Naive thymus-derived CD4-positive, alpha-beta T cell (primary cell): ENCODE data around the gene MARCHF7. TPM values are rescaled to one million over a fixed set of nuclear protein-coding genes. Genes with fewer than 3 reads are reported as not detected.
A peak's percentile ranks its signal among the peaks of the same experiment; 100 is the strongest.

Experiments
- ATAC-seq: fragments of 150-1000 bp; cut with Tn5 transposase; 2 replicates; pipeline ENCODE4 v1.10.0; 2021; ENCODE audit warnings: mild to moderate bottlenecking, moderate library complexity
- CTCF ChIA-PET: fragments of 350-600 bp; sonication (Branson Sonifier 250); formaldehyde crosslinking; loops from one replicate; lab custom pipeline; 2021; ENCODE audit warnings: antibody characterized with exemption; lab: Charles Lee
- POLR2A ChIA-PET: fragments of 350-600 bp; sonication (Branson Sonifier 250); formaldehyde crosslinking; loops from one replicate; lab custom pipeline; 2021; ENCODE audit warnings: antibody characterized with exemption, inconsistent platforms; lab: Charles Lee
- DNase-seq, 9 donors: peaks; one replicate each; pipeline versions ENCODE4 v3.0.0 to v3.0.0-alpha.2; 2020 to 2022; ENCODE audit warnings: mixed read lengths in 1 of 9
- H3K27ac ChIP-seq: one replicate; pipeline ENCODE4 v1.7.0; 2013; ENCODE audit warnings: mild to moderate bottlenecking, low read depth, low read length, moderate library complexity
- H3K27me3 ChIP-seq, 2 donors: one replicate each; pipeline ENCODE4 v1.7.0; 2013; ENCODE audit warnings: low read length in 2 of 2, mild to moderate bottlenecking in 2 of 2, moderate library complexity in 2 of 2; ENCODE audit not compliant: control insufficient read depth in 2 of 2, insufficient read depth in 2 of 2
- H3K36me3 ChIP-seq, 3 experiments: 1 replicate in 2 of 3; 2 replicates in 1 of 3; pipeline ENCODE4 v1.7.0; 2013; ENCODE audit warnings: low read length in 3 of 3, mild to moderate bottlenecking in 3 of 3, moderate library complexity in 1 of 3; ENCODE audit not compliant: insufficient read depth in 3 of 3, control insufficient read depth in 2 of 3
- H3K4me1 ChIP-seq, 2 donors: one replicate each; pipeline ENCODE4 v1.7.0; 2013; ENCODE audit warnings: low read length in 2 of 2, mild to moderate bottlenecking in 2 of 2, moderate library complexity in 1 of 2; ENCODE audit not compliant: control insufficient read depth in 2 of 2, insufficient read depth in 2 of 2
- H3K4me3 ChIP-seq: 2 replicates; pipeline ENCODE4 v1.7.0; 2013; ENCODE audit warnings: mild to moderate bottlenecking, low read length
- H3K9me3 ChIP-seq, 3 experiments: 1 replicate in 2 of 3; 2 replicates in 1 of 3; pipeline ENCODE4 v1.7.0; 2013; ENCODE audit warnings: low read length in 3 of 3; ENCODE audit not compliant: control insufficient read depth in 2 of 3
- H3K27ac Mint-ChIP-seq, 9 donors: one replicate each; pipeline ENCODE4 v1.8.0; 2020 to 2022; ENCODE audit warnings: mixed read lengths in 9 of 9, mild to moderate bottlenecking in 8 of 9, moderate library complexity in 5 of 9, inconsistent platforms in 2 of 9
- H3K27me3 Mint-ChIP-seq, 5 donors: one replicate each; pipeline ENCODE4 v1.8.0; 2021 to 2022; ENCODE audit warnings: mixed read lengths in 5 of 5, mild to moderate bottlenecking in 1 of 5
- H3K36me3 Mint-ChIP-seq, 5 donors: one replicate each; pipeline ENCODE4 v1.8.0; 2020 to 2022; ENCODE audit warnings: mixed read lengths in 5 of 5, mild to moderate bottlenecking in 3 of 5, inconsistent platforms in 1 of 5
- H3K4me1 Mint-ChIP-seq, 7 donors: one replicate each; pipeline ENCODE4 v1.8.0; 2020 to 2022; ENCODE audit warnings: mixed read lengths in 7 of 7, mild to moderate bottlenecking in 3 of 7, inconsistent platforms in 1 of 7
- H3K4me3 Mint-ChIP-seq, 10 donors: one replicate each; pipeline ENCODE4 v1.8.0; 2020 to 2022; ENCODE audit warnings: mild to moderate bottlenecking in 10 of 10, mixed read lengths in 10 of 10, moderate library complexity in 6 of 10, inconsistent platforms in 2 of 10
- H3K9me3 Mint-ChIP-seq, 11 donors: one replicate each; pipeline ENCODE4 v1.8.0; 2020 to 2022; ENCODE audit warnings: mixed read lengths in 11 of 11, mild to moderate bottlenecking in 4 of 11, inconsistent platforms in 1 of 11, moderate library complexity in 1 of 11
- intact Hi-C, 2 donors: fragments of 100-400 bp; cut with micrococcal nuclease; formaldehyde crosslinking; loops; one replicate each; pipeline ENCODE4 v1.15.1; 2023
- polyA plus RNA-seq, 2 donors: library from polyadenylated mRNA; unstranded; fragments of 300-500 nt; fragmentation: Illumina TruSeq; gene quantifications; one replicate each; pipeline ENCODE4 v1.2.3, GENCODE V29; 2021
- total RNA-seq, 6 experiments: library from RNA in 5 of 6; stranded (reverse) in 5 of 6; gene quantifications; 1 replicate in 5 of 6; 2 replicates in 1 of 6; pipeline ENCODE4 v1.2.3 and lab custom pipeline; 2021 to 2026

MARCHF7 gene
- total and polyA plus RNA-seq, 7 experiments from 2014 or later = 64.3 to 210 (median 103) TPM

DNA sequence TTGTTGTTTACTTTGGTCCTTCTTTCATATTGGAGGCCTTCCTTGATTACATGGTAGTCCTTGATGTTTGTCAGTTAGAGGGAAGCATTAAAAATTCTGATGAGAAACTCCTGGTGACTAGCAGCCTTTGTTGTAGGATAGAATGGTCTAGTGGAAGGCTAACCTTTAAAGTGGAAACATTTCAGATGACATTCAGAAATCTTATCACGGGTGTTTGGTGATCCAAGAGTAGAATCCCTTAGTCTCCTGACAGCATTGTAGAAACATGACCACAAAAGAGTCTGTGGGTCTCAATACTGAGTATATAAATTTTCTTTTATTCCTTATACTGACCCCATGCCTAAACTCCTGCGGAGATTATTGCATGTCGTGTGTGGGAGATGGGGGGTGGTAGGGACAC lies 13.4 kb downstream of the MARCHF7 start:
- ChIA-PET CTCF (no interaction called here), POLR2A (no interaction called here)
- ATAC-seq = no peak
- DNase-seq = no peak
- Mint-ChIP-seq H3K9me3 (peaks cover 0 to 12% (median 4%) of the 10 kb centered on the region in 11 donors), H3K27me3 (no peaks in the 10 kb centered on the region), H3K27ac (peak overlapping the region in 2 of 9 donors; percentile 20 to 52), H3K36me3 (peaks cover 4 to 53% (median 42%) of the 10 kb centered on the region in 5 donors), H3K4me3 (peak overlapping the region in 5 of 10 donors; percentile 27 to 41 (median 36)), H3K4me1 (peaks cover 48 to 92% (median 83%) of the 10 kb centered on the region in 7 donors)
- Histone ChIP-seq H3K4me1 (peaks cover 4 to 12% of the 10 kb centered on the region in 2 donors), H3K36me3 (peaks cover 0 to 6% (median 3%) of the 10 kb centered on the region in 3 experiments), H3K27me3 (no peaks in the 10 kb centered on the region), H3K9me3 (no peaks in the 10 kb centered on the region), H3K27ac (no peak overlapping the region), H3K4me3 (no peak overlapping the region)
- intact Hi-C loops = loop anchor here in 1 of 2 donors (1.0 kb wide), 1 partner anchor 10 kb away; no protein-coding TSS in a partner anchor

DNA sequence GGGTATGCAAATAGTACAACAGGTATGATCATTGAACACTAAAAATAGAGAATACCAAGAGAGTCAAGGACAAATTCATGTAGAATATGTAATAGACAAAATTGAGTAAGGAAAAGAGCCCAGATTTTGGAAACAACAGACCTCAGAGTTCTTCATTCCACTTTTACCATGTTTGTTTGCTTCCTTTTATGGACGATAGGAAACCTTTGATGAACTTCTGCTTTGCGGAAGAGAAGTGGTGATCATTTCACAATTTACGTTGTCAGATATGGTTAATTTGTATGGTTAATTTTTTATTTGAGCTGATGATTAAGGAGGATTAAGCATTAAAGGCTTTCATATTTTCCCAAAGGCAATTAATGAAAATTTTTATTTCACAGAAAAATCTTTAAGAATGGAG lies 16.3 kb downstream of the MARCHF7 start:
- Histone ChIP-seq H3K36me3 (peaks cover 0 to 8% (median 5%) of the 10 kb centered on the region in 3 experiments), H3K4me3 (no peak overlapping the region), H3K27ac (no peak overlapping the region), H3K9me3 (no peaks in the 10 kb centered on the region), H3K27me3 (no peaks in the 10 kb centered on the region), H3K4me1 (no peaks in the 10 kb centered on the region)
- Mint-ChIP-seq H3K36me3 (peaks cover 4 to 59% (median 40%) of the 10 kb centered on the region in 5 donors), H3K4me1 (peaks cover 31 to 72% (median 57%) of the 10 kb centered on the region in 7 donors), H3K9me3 (peaks cover 0 to 12% (median 4%) of the 10 kb centered on the region in 11 donors), H3K27ac (peak overlapping the region in 4 of 9 donors; percentile 2 to 69 (median 10)), H3K4me3 (peak overlapping the region in 4 of 10 donors; percentile 0 to 35 (median 6)), H3K27me3 (no peaks in the 10 kb centered on the region)
- CTCF ChIA-PET = interaction anchor here (0.6 kb wide), 1 partner anchor 13 kb away, joined by 6 read pairs; no protein-coding TSS in a partner anchor
- no peak for DNase-seq
- intact Hi-C loops = loop anchor here in 1 of 2 donors (1.0 kb wide), 1 partner anchor 11 kb away; no protein-coding TSS in a partner anchor
- POLR2A ChIA-PET = interaction anchor here (1.5 kb wide), 1 partner anchor 15 kb away, joined by 4 read pairs; no protein-coding TSS in a partner anchor
- ATAC-seq = no peak

DNA sequence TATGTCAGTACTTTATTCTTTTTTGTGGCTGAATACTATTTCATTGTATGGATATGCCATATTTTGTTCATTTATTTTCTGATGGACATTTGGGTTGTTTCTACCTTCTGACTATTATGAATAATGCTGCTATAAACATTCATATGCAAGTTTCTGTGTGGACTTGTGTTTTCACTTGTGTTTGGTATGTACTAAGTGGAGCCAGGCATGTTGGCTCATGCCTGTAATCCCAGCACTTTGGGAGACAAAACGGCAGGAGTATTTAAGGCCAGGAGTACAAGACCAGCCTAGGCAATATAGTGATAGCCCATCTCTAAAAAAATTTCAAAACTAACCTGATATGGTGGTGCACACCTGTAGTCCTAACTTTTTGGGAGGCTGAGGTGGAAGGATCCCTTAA lies 23.3 kb downstream of the MARCHF7 start:
- no peak overlapping the region for H3K4me3 ChIP-seq
- POLR2A ChIA-PET = interaction anchor here (1.3 kb wide), 1 partner anchor 12 kb away, joined by 3 read pairs; no protein-coding TSS in a partner anchor
- DNase-seq (no peak), ATAC-seq (no peak)
- CTCF ChIA-PET = no interaction called here
- H3K36me3 ChIP-seq = peaks cover 3 to 35% (median 13%) of the 10 kb centered on the region in 3 experiments
- H3K9me3 Mint-ChIP-seq = peaks cover 0 to 2% (median 0%) of the 10 kb centered on the region in 11 donors
- peaks cover 0 to 55% (median 26%) of the 10 kb centered on the region in 5 donors for H3K36me3 Mint-ChIP-seq
- intact Hi-C loops = loop anchor here in 1 of 2 donors (1.0 kb wide), 1 partner anchor 9 kb away; no protein-coding TSS in a partner anchor
- peak overlapping the region in 2 of 9 donors; percentile 57 to 67 for H3K27ac Mint-ChIP-seq
- no peaks in the 10 kb centered on the region for H3K27me3 ChIP-seq
- H3K9me3 ChIP-seq = no peaks in the 10 kb centered on the region
- H3K4me1 Mint-ChIP-seq = peaks cover 20 to 64% (median 44%) of the 10 kb centered on the region in 7 donors
- no peak overlapping the region for H3K27ac ChIP-seq
- H3K4me3 Mint-ChIP-seq = no peak overlapping the region
- H3K4me1 ChIP-seq = peaks cover 0 to 3% of the 10 kb centered on the region in 2 donors
- no peaks in the 10 kb centered on the region for H3K27me3 Mint-ChIP-seq

DNA sequence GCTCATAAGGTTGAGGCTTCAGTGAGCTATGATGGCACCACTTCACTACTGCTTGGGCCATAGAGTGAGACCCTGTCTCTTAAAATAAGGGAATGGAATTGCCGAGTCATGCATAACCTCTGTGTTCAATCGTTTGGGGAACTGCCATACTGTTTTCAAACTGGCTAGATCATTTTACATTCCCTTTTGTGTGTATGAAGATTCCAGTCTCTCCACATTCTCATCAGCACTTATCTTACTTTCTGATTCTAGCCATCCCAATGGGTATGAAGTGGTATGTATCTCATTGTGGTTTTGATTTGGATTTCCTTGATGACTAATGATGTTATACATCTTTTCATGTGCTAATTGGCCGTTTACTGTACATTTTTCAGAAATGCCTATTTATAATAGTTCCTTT lies 23.7 kb downstream of the MARCHF7 start:
- Mint-ChIP-seq H3K27ac (peak overlapping the region in 2 of 9 donors; percentile 67 to 81), H3K9me3 (peaks cover 0 to 2% (median 0%) of the 10 kb centered on the region in 11 donors), H3K4me1 (peaks cover 20 to 65% (median 44%) of the 10 kb centered on the region in 7 donors), H3K27me3 (no peaks in the 10 kb centered on the region), H3K36me3 (peaks cover 0 to 51% (median 26%) of the 10 kb centered on the region in 5 donors), H3K4me3 (no peak overlapping the region)
- ATAC-seq (no peak), DNase-seq (no peak)
- H3K27me3 ChIP-seq = no peaks in the 10 kb centered on the region
- CTCF ChIA-PET = no interaction called here
- no peaks in the 10 kb centered on the region for H3K9me3 ChIP-seq
- POLR2A ChIA-PET = no interaction called here
- H3K4me3 ChIP-seq = no peak overlapping the region
- H3K4me1 ChIP-seq = peaks cover 0 to 3% of the 10 kb centered on the region in 2 donors
- intact Hi-C loops = no loop called here
- no peak overlapping the region for H3K27ac ChIP-seq
- H3K36me3 ChIP-seq = peaks cover 0 to 31% (median 13%) of the 10 kb centered on the region in 3 experiments

DNA sequence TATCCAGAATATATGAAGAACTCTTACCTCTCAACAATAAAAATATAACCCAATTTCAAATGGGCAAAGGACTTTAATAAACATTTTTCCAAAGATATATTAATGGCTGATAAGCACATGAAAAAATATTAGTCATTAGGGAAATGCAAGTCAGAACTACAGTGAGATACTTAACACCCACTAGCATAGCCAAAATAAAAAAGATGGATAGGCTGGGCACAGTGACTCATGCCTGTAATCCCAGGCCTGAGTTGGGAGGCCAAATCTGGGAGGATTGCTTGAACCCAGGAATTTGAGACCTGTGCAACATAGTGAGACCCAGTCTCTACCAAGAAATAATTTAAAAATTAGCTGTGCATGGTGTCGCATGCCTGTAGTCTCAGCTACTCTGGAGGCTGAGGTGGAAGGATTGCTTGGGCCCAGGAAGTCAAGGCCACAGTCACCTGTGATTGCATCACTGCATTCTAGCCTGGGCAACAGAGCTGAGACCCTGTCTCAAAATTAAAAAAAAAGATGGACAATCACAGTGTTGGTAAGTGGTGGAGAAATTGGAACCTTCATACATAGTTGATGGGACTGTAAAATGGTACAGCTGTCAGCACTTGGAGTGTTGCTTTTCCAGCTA lies 25.1 kb downstream of the MARCHF7 start:
- intact Hi-C loops = no loop called here
- no peak overlapping the region for H3K27ac ChIP-seq
- CTCF ChIA-PET = interaction anchor here (0.5 kb wide), 1 partner anchor 141 kb away, joined by 3 read pairs; no protein-coding TSS in a partner anchor
- no peaks in the 10 kb centered on the region for H3K27me3 Mint-ChIP-seq
- H3K4me3 Mint-ChIP-seq = no peak overlapping the region
- H3K27ac Mint-ChIP-seq = peak overlapping the region in 3 of 9 donors; percentile 33 to 66 (median 38)
- no peaks in the 10 kb centered on the region for H3K27me3 ChIP-seq
- H3K9me3 Mint-ChIP-seq = peaks cover 0 to 2% (median 0%) of the 10 kb centered on the region in 11 donors
- DNase-seq (no peak), ATAC-seq (no peak)
- H3K4me1 ChIP-seq = peaks cover 0 to 3% of the 10 kb centered on the region in 2 donors
- no peaks in the 10 kb centered on the region for H3K9me3 ChIP-seq
- H3K36me3 Mint-ChIP-seq = peaks cover 0 to 56% (median 29%) of the 10 kb centered on the region in 5 donors
- H3K36me3 ChIP-seq = peaks cover 0 to 38% (median 13%) of the 10 kb centered on the region in 3 experiments
- peaks cover 23 to 75% (median 53%) of the 10 kb centered on the region in 7 donors for H3K4me1 Mint-ChIP-seq
- POLR2A ChIA-PET = interaction anchor here (0.7 kb wide), 1 partner anchor 10 kb away, joined by 3 read pairs; no protein-coding TSS in a partner anchor
- H3K4me3 ChIP-seq = no peak overlapping the region

DNA sequence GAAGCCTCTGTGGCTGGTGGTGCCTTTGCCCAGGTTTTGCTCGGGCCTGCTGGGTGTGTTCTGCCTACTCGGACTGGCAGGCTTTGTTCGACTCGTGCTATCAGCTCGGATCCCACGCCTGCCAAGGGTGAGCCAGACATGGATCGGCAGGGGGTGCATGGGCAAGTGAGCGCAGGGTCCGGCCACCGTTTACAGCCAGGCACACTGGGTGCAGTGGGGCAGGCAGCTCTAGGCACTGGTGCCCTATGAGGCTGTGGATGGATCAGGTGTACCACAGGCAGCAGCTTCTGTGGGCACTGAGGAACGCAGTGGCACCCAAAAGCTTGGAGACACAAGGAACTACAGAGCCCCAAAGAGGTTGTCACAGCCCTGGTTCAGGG lies 25.6 kb downstream of the MARCHF7 start:
- peaks cover 0 to 43% (median 13%) of the 10 kb centered on the region in 3 experiments for H3K36me3 ChIP-seq
- H3K27ac ChIP-seq = no peak overlapping the region
- DNase-seq = no peak
- peaks cover 24 to 71% (median 53%) of the 10 kb centered on the region in 7 donors for H3K4me1 Mint-ChIP-seq
- ChIA-PET CTCF (no interaction called here), POLR2A (interaction anchor here (0.7 kb wide), 1 partner anchor 9 kb away, joined by 3 read pairs; no protein-coding TSS in a partner anchor)
- no peak overlapping the region for H3K27ac Mint-ChIP-seq
- no peak for ATAC-seq
- peaks cover 0 to 57% (median 31%) of the 10 kb centered on the region in 5 donors for H3K36me3 Mint-ChIP-seq
- intact Hi-C loops = no loop called here
- no peak overlapping the region for H3K4me3 Mint-ChIP-seq
- no peaks in the 10 kb centered on the region for H3K27me3 ChIP-seq
- H3K27me3 Mint-ChIP-seq = no peaks in the 10 kb centered on the region
- no peak overlapping the region for H3K4me3 ChIP-seq
- H3K9me3 ChIP-seq = no peaks in the 10 kb centered on the region
- peaks cover 0 to 3% of the 10 kb centered on the region in 2 donors for H3K4me1 ChIP-seq
- peaks cover 0 to 2% (median 0%) of the 10 kb centered on the region in 11 donors for H3K9me3 Mint-ChIP-seq
